OCI-LY3 (cell line): ENCODE data around the gene TRAF4.

Experiments used
- H2AFZ ChIP-seq: fragments of 200-600, 300-600 bp; shearing (Covaris generic); 2 replicates; pipeline ENCODE4 v1.6.0; 2014; ENCODE audit warnings: antibody characterized with exemption, low read depth, low read length
- H3K27ac ChIP-seq: fragments of 200-600, 300-600 bp; sonication (generic); 2 replicates; pipeline ENCODE4 v1.5.1; 2014; ENCODE audit warnings: mild to moderate bottlenecking, low read length, moderate library complexity, mixed read lengths
- H3K27me3 ChIP-seq: fragments of 200-600, 300-600 bp; sonication (generic); 2 replicates; pipeline ENCODE4 v1.6.1; 2014; ENCODE audit warnings: low read depth, low read length, mixed read lengths
- H3K36me3 ChIP-seq: fragments of 200-600, 300-600 bp; sonication (generic); replicated peaks from 2 replicates; pipeline ENCODE3; 2014; ENCODE audit warnings: low read depth, low read length, mixed read lengths
- H3K4me1 ChIP-seq: fragments of 300-600, 200-600 bp; sonication (generic); 2 replicates; pipeline ENCODE4 v1.6.1; 2014; ENCODE audit warnings: low read length, mixed read lengths
- H3K4me2 ChIP-seq: fragments of 200-600, 300-600 bp; sonication (generic); 2 replicates; pipeline ENCODE4 v1.6.1; 2014; ENCODE audit warnings: low read length, mixed read lengths
- H3K4me3 ChIP-seq: fragments of 300-600, 200-600 bp; sonication (generic); 2 replicates; pipeline ENCODE4 v1.5.1; 2014; ENCODE audit warnings: antibody characterized with exemption, mild to moderate bottlenecking, low read length, moderate library complexity
- H3K79me2 ChIP-seq: fragments of 300-600, 200-600 bp; shearing (Covaris generic); 2 replicates; pipeline ENCODE4 v1.6.1; 2014; ENCODE audit warnings: mild to moderate bottlenecking, low read length, mixed read lengths
- H3K9ac ChIP-seq: fragments of 300-600, 200-600 bp; shearing (Covaris generic); 2 replicates; pipeline ENCODE4 v1.6.0; 2014; ENCODE audit warnings: mild to moderate bottlenecking, low read length, moderate library complexity
- H3K9me3 ChIP-seq: fragments of 200-600, 300-600 bp; shearing (Covaris generic); 2 replicates; pipeline ENCODE4 v1.6.1; 2014; ENCODE audit warnings: low read length, mixed read lengths; ENCODE audit not compliant: insufficient read depth
- H4K20me1 ChIP-seq: fragments of 200-600, 300-600 bp; sonication (generic); 2 replicates; pipeline ENCODE4 v1.6.1; 2016; ENCODE audit warnings: low read length, mixed read lengths; ENCODE audit not compliant: insufficient read depth
- EZH2phosphoT487 ChIP-seq: fragments of 200-600 bp; shearing (Covaris generic); IDR thresholded peaks from 2 replicates; pipeline ENCODE4 v1.6.1; 2018; ENCODE audit warnings: antibody characterized with exemption, mixed run types, low read depth
- TF ChIP-seq, protein P1 (sequence below): fragments of 200-600, 300-600 bp; sonication (generic); IDR thresholded peaks from 2 replicates; pipeline ENCODE4 v1.5.1; 2014; ENCODE audit warnings: antibody characterized with exemption, low read length, low read depth

TRAF4 gene

DNA sequence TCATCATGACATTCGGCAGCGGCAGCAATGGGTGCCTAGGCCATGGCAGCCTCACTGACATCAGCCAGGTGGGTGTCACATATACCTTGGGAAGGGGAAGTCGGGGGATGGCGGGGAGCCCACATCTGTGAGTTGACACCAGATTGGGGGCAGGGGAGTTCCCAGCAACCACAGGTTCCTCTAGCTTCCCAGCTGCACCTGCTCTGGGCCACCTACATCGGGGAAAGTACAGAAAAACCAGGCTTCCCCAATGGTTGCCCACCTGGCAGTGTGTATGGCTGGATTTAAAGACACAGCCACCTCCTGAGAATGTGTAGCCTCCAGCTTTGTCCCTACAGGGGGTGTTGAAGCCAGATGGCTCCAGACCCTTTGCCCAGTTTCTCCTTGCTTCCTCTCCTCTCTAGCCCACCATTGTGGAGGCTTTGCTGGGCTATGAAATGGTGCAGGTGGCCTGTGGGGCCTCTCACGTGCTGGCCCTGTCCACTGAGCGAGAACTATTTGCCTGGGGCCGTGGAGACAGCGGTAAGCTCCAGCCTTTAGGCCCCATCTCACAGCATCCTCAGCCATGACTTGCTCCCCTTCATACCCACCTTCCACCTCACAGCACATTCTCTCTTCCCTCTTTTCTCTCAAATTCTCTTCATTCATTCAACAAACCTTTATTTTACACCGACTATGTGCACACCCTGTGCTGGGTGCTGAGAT lies 5.0 kb upstream of the TRAF4 start:
- peak overlapping the region; percentile 81 for H3K4me2 ChIP-seq
- peaks cover 26% of the 10 kb centered on the region for H3K79me2 ChIP-seq
- H3K4me1 ChIP-seq, result peaks cover 80% of the 10 kb centered on the region
- peak overlapping the region; percentile 60 for H3K4me3 ChIP-seq
- no peaks in the 10 kb centered on the region for H3K27me3 ChIP-seq
- H3K27ac ChIP-seq, result peak overlapping the region; percentile 94
- H4K20me1 ChIP-seq, result no peaks in the 10 kb centered on the region
- peak overlapping the region; percentile 89 for H3K9ac ChIP-seq
- H3K36me3 ChIP-seq, result peaks cover 41% of the 10 kb centered on the region
- H2AFZ ChIP-seq, result no peak overlapping the region
- H3K9me3 ChIP-seq, result no peaks in the 10 kb centered on the region
- TF ChIP-seq, protein P1, sequence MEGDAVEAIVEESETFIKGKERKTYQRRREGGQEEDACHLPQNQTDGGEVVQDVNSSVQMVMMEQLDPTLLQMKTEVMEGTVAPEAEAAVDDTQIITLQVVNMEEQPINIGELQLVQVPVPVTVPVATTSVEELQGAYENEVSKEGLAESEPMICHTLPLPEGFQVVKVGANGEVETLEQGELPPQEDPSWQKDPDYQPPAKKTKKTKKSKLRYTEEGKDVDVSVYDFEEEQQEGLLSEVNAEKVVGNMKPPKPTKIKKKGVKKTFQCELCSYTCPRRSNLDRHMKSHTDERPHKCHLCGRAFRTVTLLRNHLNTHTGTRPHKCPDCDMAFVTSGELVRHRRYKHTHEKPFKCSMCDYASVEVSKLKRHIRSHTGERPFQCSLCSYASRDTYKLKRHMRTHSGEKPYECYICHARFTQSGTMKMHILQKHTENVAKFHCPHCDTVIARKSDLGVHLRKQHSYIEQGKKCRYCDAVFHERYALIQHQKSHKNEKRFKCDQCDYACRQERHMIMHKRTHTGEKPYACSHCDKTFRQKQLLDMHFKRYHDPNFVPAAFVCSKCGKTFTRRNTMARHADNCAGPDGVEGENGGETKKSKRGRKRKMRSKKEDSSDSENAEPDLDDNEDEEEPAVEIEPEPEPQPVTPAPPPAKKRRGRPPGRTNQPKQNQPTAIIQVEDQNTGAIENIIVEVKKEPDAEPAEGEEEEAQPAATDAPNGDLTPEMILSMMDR, result no peak
- TF ChIP-seq EZH2phosphoT487, result no peak

DNA sequence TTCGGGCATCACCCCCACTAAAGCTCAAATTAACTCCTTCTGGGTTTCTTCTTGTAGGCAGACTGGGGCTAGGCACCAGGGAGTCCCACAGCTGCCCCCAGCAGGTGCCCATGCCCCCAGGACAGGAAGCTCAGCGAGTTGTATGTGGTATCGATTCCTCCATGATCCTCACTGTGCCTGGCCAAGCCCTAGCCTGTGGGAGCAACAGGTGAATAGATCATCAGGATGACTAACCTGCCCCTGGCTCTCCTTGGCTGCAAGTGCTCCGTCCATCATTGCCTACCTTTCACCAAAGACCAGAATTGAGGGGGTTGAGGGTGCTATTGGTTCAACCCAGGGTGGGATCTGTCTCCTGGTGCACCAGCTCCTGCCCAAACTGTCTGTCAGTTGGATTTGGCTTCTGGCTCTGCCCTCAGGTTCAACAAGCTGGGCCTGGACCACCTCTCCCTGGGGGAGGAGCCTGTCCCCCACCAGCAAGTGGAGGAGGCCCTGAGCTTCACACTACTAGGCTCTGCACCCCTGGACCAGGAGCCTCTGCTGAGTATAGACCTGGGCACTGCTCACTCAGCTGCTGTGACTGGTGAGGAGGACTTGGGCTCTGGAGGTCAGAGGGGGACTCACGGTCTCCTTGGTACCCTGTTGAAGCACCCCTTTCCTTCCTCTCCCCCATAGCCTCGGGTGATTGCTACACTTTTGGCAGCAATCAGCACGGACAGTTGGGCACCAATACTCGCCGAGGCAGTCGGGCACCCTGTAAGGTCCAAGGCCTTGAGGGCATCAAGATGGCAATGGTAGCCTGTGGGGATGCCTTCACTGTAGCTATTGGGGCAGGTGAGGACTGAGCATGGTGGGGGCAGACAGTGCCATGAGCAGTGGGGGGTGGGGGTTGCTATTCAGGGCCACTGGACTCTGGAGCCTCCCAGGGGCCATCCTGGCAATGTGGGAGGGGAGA lies 3.1 kb upstream of the TRAF4 start:
- Histone ChIP-seq H4K20me1 (peaks cover 11% of the 10 kb centered on the region), H3K4me1 (peaks cover 65% of the 10 kb centered on the region), H3K27ac (peak overlapping the region; percentile 94), H3K27me3 (no peaks in the 10 kb centered on the region), H3K9me3 (no peaks in the 10 kb centered on the region), H3K79me2 (peaks cover 44% of the 10 kb centered on the region), H3K4me3 (peak overlapping the region; percentile 12; the same call in 1 of the 2 replicates), H3K4me2 (peak overlapping the region; percentile 95), H2AFZ (no peak overlapping the region), H3K9ac (peak overlapping the region; percentile 99), H3K36me3 (peaks cover 40% of the 10 kb centered on the region)
- TF ChIP-seq, protein P1, result no peak
- no peak for TF ChIP-seq EZH2phosphoT487

GRCh38 chr17:28741358-28742349 lies 2.2 kb upstream of the TRAF4 start:
- no peaks in the 10 kb centered on the region for H3K9me3 ChIP-seq
- peaks cover 54% of the 10 kb centered on the region for H3K79me2 ChIP-seq
- peak overlapping the region; percentile 95 for H3K4me2 ChIP-seq
- H3K27ac ChIP-seq, result peak overlapping the region; percentile 94
- peaks cover 21% of the 10 kb centered on the region for H4K20me1 ChIP-seq
- peak overlapping the region; percentile 89; the same call in 1 of the 2 replicates for H3K4me3 ChIP-seq
- H3K27me3 ChIP-seq, result no peaks in the 10 kb centered on the region
- no peak overlapping the region for H2AFZ ChIP-seq
- TF ChIP-seq, protein P1, result no peak
- no peak for TF ChIP-seq EZH2phosphoT487
- peaks cover 50% of the 10 kb centered on the region for H3K36me3 ChIP-seq
- H3K9ac ChIP-seq, result peak overlapping the region; percentile 99
- peaks cover 75% of the 10 kb centered on the region for H3K4me1 ChIP-seq
